GM18517 (cell line): Measurements from ENCODE around the gene PRR13.
"Not testable (repeated sequence)": the region's sequence is repeated elsewhere in the genome, so short reads cannot be mapped to it uniquely, and the experiment has no call there.

Source experiments
- ATAC-seq: cut with Tn5 transposase; IDR thresholded peaks from one replicate; pipeline ENCODE4 v1.9.1; 2021; ENCODE audit warnings: mild to moderate bottlenecking, moderate library complexity; ENCODE audit not compliant: unreplicated experiment

PRR13 gene

GRCh38 chr12:53441040-53441833 lies at the start of gene PRR13:
Gene PRR13 (plus strand): TSS chr12:53441734. CDS start chr12:53442715, 981 bp downstream.
- ATAC-seq = peak; percentile 90

- no peak for ATAC-seq
Measured at GRCh38 chr12:53399896-53400295, 41.6 kb upstream of the PRR13 start.

GRCh38 chr12:53402351-53402750 lies 39.2 kb upstream of the PRR13 start:
- not testable (repeated sequence) for ATAC-seq

- no peak for ATAC-seq
Measured at GRCh38 chr12:53402871-53403270, 38.7 kb upstream of the PRR13 start.

- ATAC-seq = no peak
Measured at GRCh38 chr12:53410951-53411350, 30.6 kb upstream of the PRR13 start.

DNA sequence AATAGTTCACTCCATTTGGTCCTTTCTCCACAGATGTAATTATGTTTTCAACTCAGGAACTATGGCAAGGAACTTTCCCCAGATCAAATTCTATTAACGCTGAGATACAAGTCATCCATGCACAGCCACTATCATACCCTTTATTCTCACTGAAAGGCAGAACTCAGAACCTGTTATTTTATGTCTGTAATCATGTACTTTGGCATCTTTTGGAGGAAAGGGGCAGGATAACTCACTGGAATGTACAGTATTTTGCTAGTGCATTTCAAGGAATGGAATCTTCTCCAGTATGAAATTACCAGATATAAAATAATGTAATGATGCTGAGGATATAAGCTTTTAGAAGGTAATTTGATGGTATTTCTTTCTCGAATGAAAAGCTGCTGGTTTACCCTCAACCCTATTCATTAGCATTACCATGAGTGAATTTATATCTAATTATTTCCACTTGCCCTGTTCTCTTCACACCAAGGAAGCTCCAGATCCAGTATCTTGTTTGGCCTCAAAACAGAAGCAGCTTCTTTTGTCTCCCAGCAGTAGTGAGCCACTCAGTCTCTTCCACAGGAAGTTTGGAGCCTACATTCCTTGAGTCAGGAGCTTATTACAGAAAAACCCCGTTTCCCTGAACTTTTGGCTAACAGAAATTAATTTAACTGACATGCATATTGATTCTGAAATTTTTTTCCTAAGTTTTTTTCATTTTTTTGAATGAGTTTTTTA lies 27.9 kb upstream of the PRR13 start:
- ATAC-seq = no peak

- ATAC-seq = no peak
Measured at GRCh38 chr12:53414756-53415417, 26.6 kb upstream of the PRR13 start.

DNA sequence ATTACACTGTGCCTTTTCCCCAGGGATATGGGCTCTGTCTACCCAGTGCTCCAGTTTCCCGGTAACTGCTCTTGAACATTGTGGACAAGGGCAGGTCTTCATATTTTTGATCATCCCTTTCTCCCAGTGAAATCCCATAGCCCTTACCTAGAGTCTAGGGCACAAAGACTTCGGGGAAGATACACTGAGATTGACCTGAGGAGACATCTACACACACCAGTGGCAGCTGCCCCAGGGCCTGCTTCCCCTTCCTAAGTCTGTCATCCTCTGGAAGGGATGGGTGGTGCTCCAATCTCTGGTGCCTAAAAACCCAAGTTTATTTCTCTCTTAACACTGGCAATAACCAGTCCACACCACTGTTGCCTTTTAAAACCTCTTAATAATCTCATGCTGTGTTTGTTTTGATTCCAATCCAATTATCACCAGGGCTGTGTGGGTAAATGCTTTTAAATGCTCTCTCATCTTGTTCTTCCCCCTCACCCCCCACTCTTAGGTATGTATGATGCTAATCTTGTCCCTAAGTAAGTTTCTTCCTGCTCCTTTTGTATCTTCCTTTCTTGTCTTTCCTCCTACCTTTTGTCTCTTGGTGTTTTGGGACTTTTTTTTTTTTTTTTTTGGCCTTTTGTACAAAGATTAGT lies 25.7 kb upstream of the PRR13 start:
- not testable (repeated sequence) for ATAC-seq

DNA sequence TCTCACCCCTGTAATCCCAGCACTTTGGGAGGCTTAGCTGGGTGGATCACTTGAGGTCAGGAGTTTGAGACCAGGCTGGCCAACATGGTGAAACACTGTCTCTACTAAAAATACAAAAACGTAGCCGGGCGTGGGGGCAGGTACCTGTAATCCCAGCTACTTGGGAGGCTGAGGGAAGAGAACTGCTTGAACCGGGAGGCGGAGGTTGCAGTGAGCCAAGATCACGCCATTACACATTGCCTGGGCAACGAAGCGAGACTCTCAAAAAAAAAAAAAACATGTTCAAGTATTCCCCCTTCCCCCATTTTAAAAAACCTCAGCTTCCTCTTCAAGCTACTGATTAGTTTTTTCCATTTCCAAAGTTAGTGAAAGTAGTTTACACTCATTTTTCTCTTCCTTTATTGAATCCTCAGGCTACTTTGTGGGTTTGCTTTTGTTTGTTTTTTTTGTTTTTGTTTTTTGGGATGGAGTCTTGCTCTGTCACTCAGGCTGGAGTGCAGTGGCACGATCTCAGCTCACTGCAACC lies 24.2 kb upstream of the PRR13 start:
- ATAC-seq = not testable (repeated sequence)

DNA sequence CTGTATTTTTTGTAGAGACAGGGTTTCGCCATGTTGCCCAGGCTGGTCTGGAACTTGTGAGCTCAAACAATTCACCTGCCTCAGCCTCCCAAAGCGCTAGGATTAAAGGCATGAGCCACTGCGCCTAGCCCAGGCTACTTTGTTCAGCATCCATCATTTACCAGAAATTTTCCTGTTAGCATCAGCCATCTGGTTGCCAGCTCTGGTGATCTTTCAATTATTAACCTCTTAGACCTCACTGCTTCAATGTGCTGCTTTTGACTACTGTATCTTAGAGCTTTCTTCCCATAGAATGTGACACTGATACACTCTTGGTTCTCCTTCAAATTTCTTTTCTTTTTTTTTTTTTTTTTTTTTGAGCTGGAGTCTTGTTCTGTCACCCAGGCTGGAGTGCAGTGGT lies 23.3 kb upstream of the PRR13 start:
- no peak for ATAC-seq

DNA sequence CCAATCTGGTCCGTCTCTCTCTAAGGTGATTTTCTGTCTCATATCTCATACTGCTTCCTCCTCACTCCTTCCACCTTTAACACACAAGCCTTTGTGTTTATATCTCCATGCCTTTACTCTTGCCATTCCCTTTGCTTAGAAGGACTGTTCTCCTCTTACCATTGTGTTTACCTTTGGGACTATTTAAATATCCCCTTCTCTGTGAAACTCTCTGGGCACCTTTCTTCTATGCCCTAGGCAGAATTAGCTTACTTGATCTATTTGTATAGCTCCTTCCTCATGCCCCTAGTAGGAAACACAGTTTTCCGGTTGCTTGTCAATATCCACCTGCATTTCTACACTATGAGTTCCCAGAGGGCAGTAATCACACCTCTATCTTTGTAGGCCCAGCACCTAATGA lies 21.8 kb upstream of the PRR13 start:
- ATAC-seq = no peak

DNA sequence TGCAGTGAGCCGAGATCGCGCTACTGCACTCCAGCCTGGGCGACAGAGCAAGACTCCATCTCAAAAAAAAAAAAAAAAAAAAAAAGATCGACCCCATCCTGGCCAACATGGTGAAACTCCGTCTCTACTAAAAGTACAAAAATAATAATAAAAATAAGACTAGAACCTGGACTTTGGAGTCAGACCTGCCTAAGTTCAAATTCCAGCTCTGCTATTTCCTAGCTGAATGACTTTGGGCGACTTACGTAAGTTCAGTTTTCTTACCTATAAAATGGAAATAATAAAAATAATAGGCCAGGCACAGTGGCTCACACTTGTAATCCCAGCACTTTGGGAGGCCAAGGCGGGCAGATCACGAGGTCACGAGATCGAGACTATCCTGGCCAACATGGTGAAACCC lies 19.3 kb upstream of the PRR13 start:
- not testable (repeated sequence) for ATAC-seq

GRCh38 chr12:53423597-53423996 lies 17.9 kb upstream of the PRR13 start, which contains the start of gene AMHR2:
Gene AMHR2 (plus strand): TSS chr12:53423855. CDS start chr12:53423935, 80 bp downstream.
- ATAC-seq = no peak

DNA sequence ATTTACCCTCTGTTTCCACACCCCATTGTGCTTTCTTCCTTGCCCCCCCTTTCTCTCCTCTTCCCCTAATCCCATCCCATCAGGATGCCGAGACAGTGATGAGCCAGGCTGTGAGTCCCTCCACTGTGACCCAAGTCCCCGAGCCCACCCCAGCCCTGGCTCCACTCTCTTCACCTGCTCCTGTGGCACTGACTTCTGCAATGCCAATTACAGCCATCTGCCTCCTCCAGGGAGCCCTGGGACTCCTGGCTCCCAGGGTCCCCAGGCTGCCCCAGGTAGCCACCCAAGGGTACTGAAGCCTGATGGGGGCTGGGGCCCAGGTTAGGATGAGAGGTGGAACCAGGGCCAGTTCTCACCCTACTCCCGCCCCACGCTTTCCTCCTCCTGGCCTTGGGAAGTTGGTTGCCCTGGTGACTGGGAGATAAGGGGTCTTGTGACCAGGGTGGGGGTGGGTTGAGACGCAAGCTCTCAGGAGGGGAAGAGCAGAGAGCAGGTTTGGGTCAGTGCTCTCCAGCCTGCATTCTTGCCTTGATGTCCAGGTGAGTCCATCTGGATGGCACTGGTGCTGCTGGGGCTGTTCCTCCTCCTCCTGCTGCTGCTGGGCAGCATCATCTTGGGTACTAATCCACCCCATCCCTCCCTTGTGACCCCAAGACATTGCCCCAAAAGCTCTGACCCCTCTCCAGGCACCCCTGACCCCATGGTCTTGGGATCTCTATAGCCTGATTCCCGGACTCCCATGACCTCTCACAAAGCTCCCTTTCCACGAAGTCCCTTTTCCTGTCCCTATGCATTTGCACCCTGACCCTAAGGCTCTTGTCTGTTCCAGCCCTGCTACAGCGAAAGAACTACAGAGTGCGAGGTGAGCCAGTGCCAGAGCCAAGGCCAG lies 16.7 kb upstream of the PRR13 start:
- no peak for ATAC-seq

DNA sequence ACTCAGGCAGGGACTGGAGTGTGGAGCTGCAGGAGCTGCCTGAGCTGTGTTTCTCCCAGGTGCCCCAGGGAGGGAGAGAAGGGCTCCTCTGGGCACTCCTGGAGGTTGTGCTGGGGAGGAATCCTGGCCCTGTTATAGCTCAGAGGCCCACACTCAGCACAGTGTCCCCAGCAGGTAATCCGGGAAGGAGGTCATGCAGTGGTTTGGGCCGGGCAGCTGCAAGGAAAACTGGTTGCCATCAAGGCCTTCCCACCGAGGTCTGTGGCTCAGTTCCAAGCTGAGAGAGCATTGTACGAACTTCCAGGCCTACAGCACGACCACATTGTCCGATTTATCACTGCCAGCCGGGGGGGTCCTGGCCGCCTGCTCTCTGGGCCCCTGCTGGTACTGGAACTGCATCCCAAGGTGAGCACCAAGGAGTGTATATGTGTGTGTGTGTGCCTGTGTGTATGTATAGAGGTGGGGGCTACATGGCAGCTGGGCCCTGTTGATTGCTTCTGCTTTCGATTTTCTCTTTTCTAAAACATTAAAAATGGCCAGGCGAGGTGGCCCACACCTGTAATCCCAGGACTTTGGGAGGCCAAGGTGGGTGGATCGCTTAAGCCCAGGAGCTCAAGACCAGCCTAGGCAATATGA lies 15.9 kb upstream of the PRR13 start:
- ATAC-seq = no peak

GRCh38 chr12:53427905-53428594 lies 13.5 kb upstream of the PRR13 start:
- ATAC-seq = no peak

- no peak for ATAC-seq
Measured at GRCh38 chr12:53428741-53429140, 12.8 kb upstream of the PRR13 start.

DNA sequence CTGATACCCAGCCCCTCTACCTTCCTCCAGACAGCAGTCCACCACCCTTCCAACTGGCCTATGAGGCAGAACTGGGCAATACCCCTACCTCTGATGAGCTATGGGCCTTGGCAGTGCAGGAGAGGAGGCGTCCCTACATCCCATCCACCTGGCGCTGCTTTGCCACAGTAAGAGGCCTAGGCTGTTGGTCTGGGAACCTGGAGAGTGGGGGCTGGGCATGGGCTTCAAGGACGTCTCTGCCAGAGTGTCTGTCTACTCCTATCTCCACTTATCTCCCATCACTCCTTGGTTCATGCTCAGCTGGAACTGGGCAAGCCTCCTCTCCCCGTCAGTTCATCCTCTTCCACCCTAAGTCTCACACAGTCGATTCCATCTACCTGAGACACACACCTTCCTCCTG lies 11.4 kb upstream of the PRR13 start:
- no peak for ATAC-seq

DNA sequence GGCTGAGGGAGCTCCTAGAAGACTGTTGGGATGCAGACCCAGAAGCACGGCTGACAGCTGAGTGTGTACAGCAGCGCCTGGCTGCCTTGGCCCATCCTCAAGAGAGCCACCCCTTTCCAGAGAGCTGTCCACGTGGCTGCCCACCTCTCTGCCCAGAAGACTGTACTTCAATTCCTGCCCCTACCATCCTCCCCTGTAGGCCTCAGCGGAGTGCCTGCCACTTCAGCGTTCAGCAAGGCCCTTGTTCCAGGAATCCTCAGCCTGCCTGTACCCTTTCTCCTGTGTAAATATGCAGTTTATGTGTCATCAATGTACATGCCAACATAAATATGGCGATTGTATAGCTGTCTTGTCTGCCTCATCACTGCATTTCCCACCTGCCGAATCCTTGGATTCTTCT lies 10.3 kb upstream of the PRR13 start:
- no peak for ATAC-seq
